HG03460 (cell line): ENCODE data around the gene RFX3.

ENCODE experiments used
- ATAC-seq: cut with Tn5 transposase; IDR thresholded peaks from one replicate; pipeline ENCODE4 v1.9.1; 2021; ENCODE audit not compliant: unreplicated experiment

RFX3 gene

GRCh38 chr9:3514786-3515185 is 11.0 kb downstream of the RFX3 start:
- no peak for ATAC-seq

DNA sequence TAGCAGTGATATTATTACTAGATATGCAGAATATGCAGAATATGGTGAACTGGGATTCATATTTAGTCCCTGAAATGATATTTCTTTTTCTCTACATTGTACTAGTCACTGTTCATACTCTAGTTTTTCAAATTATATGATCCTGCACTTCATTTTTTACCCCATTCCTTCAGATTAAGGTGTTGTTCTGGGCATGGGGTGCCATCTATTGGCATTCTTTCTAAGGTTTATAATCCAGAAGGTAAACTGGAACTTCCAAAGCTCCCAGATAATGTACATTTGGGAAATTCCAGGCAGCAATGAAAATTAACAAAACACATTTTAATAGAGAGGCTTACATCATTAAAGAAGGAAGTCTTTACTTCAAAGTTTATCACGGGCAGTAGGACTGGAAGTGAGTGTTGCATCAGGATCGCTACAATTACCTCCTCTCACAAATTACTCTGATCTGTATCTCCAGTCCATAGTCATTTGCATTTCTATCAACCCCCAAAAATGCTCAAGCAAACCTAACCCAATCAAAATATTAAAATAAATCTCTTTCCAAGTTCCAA is 12.5 kb downstream of the RFX3 start:
- ATAC-seq = no peak

DNA sequence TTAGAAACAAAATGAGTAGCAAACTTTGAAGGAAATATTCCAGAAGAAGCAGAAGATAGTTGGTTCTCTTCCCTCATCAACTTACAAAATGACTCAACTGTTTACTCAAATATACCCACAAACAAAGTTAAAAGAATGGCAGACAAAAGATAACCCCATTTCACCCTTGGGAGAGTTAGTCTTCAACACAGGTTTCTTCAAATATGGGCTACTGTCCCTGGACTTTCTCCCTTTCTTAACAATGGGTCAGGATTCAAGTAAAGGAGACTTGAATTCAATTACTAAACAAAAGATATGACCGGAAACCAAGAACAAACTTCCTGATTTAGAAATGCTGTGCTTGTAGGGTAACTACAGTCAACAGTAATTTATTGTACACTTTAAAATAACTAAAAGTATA is 14.2 kb downstream of the RFX3 start:
- ATAC-seq = no peak

- no peak for ATAC-seq
Observed at GRCh38 chr9:3510796-3511195, 15.0 kb downstream of the RFX3 start.

DNA sequence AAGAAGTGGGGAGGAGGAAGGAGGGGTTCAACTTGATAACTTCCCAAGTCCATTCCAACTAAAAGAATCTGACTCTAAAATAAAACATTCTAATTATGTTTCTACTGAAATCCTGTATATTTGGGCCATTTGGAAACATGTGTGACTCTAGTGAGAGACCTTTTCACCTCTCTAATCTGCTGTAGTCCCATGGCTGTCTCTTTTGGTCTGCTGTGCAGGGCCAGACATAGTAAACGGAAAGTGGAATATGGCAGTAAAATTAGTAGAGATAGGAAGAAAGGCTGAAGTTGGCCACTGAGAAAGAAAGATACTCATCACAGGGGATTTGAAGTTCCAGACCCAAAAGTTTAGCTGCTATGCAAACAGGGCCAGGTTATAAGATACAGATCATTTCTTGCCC is 15.9 kb downstream of the RFX3 start:
- no peak for ATAC-seq

DNA sequence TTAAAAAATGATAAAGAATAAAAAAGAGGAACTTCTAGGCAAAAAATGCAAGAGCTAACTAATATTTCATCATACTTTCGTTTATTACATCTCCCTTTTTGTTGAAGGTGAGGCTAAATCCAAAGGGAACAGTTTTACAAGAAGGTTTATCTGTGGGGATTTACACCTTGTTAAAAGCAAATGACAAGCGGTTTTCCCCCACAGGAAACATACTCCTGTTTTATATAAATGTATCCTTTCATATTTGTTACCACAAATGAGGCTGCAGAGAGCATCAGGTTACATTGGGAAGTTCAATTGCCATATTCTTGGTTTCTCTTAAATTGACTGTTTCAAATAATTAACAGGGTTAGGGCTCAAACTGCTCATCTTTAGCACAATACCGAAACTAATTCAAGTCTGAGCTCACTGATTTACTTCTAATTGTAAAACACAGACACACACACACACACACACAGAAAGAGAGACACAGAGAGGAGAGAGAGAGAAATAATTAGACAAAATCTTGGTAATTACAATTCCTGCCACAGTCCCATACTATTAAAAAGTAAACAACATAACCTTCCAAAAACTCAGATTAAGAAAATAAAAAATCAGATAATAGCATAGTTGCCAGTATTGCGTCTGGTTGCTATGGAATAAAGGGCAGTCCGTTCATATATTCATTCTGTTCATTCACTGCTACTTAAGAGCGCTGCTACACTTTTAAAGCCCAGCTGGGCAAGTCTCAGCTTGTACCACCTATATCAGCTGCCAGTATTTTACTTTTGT is 17.1 kb downstream of the RFX3 start:
- peak; percentile 45 for ATAC-seq

DNA sequence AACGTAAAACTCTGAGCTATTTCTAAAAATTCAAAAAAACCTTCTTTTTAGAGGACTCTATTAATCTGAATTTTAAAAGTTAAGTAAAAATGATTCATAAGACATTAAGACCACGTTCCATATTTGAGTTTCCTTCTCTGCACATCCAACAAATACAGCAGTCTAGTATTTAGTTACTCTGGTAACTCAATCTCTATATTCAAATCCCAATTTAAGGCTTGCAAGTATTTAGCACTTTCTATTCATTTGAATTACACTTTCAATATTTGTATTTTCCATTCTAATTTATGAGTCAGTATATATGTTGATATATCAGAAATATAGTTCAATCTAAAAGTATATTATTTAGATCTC is 17.7 kb downstream of the RFX3 start:
- ATAC-seq = peak; percentile 30

- peak; percentile 53 for ATAC-seq
Observed at GRCh38 chr9:3507395-3508077, 18.3 kb downstream of the RFX3 start.

- ATAC-seq = no peak
Observed at GRCh38 chr9:3506164-3506563, 19.6 kb downstream of the RFX3 start.

GRCh38 chr9:3502560-3503398 is 23.0 kb downstream of the RFX3 start:
- no peak for ATAC-seq

DNA sequence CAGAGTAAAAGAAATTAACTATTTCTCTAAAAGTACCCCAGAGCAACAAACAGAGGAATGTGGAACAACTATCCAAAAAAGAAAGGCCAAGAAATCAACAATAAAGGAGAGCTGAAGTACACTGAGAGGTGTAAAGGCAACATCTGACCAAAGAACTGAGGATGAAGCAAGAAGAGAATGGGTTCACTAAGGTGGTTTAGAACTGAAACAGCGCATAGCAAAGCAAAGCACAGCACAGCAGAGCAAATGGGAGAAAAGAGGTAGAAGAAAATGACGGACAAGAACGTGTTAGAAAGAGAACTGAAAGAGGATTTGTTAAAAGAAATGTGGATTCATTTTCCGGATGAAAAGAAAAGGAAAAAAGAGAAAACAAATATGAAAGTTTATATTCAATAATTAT is 25.8 kb downstream of the RFX3 start:
- no peak for ATAC-seq

- no peak for ATAC-seq
Observed at GRCh38 chr9:3498691-3499090, 27.1 kb downstream of the RFX3 start.

GRCh38 chr9:3497857-3498256 is 27.9 kb downstream of the RFX3 start:
- ATAC-seq = no peak

DNA sequence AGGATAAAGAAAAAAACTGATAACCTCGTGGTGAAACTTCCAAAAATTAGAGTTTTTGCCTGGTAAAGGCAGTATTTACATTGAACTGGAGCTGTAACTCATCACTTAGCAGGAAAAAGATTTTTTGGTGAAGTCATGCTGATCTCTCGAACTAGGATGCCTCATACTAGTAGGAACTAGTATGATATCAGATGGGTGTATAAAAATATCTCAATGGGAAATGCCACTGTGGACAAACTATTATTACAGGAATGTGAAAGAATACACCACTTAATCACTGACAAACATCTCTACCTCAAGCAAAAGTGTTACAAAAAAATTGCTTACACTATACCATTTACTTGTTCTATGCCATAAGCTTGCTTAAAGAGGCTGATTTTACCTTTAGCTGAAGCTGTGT is 28.4 kb downstream of the RFX3 start:
- no peak for ATAC-seq

GRCh38 chr9:3495855-3496254 is 29.9 kb downstream of the RFX3 start:
- ATAC-seq = no peak

DNA sequence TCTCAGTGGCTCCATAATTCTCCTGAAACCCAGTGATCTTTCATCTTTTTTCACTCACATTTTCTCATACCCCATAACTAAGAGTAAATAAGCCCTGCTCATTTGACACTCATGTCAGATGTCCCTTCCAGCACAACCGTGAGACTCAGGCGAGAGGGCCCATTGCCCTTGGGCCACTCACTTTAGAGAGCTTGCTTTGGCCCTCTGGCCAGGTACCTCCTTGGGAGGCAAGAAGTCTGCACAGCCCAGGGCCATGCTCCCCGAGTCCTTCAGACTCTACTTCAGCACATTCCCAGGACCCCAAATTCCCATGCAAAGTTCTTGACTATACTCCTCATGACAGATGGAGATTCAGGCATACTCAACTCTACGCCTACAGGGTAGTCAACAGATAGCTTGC is 33.6 kb downstream of the RFX3 start:
- ATAC-seq = no peak

DNA sequence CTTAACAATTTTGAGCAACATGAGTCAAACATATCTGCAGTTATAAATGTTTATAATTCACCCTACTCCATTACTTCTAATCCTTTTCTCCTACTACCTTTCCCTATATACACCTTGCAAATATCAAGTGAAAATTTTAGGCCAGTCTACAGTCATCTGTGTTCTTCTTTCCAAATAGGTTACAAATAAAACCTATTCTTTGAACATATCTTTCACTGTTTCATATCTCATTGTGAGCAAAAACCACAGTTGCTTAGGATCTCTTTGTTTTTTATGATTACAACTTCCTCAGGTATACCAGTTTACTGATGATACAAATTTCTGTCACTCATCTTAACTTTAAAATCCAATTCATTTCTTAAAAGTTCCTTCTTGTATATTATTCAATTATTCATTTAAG is 34.4 kb downstream of the RFX3 start:
- no peak for ATAC-seq

GRCh38 chr9:3490957-3491356 is 34.8 kb downstream of the RFX3 start:
- ATAC-seq = no peak

DNA sequence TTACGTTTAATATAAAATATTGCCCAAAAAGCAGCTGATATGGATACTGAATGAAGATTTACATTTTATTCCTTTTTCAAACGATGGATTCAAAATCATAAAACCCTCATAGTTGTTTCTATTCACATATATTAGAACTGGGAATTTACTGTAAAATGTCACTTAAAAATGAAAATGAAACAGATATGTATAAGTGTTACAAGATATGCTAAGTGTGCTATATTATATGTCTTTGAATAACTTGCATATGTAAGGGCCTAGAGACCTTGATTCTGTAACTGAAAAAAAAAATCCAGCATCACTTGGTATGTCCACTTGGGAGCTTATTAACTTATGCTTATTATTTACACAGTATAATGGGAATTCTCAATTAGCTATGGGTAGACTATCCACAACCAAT is 43.2 kb downstream of the RFX3 start:
- no peak for ATAC-seq

- no peak for ATAC-seq
Observed at GRCh38 chr9:3480353-3480655, 45.5 kb downstream of the RFX3 start.

DNA sequence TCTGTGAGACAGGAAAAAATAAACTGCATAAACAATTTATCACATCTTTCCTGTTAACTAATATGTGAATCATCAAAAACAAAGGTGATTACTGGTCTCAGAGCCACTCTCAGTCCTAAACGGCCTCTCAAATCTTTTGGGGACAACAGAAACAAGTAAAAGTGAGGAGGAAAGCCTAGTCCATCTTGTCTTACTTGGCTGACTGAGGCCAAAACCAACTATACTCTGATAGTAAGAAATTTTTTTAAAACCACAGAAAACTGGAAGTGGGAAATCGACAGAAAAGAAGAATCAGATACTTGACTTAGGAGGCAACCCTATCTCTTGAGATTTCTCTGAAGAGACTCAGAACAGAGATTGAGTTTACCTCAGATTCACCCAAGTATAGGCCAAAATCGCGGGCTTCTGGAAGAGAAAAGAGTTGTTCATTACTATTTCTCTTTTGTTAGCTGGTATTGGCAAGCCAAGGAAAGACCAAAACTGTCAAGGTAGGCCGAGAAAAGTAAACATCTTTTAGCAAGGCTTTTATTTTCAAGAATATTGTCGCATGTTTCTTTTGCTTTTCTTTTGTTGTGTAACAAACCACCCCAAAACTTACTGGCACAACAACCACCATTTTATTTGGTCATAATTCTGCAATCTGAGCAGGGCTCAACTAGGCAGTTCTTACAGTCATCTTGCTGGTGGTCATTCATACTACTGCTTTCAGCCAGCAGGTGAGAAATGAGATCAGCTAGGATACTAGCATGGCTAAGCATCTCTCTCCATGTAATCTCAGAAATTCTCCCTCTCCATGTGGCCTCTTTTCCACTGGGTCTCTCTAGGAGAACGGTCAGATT is 46.1 kb downstream of the RFX3 start:
- ATAC-seq = peak; percentile 52
